CD4-positive, alpha-beta T cell treated with Interleukin-15 for 1 hour (primary cell): ENCODE results near the gene EEF2KMT.
A peak's percentile ranks its signal among the peaks of the same experiment; 100 is the strongest.
"Not testable (repeated sequence)": the region's sequence is repeated elsewhere in the genome, so short reads cannot be mapped to it uniquely, and the experiment has no call there.

ENCODE experiments used
- DNase-seq: peaks from one replicate; pipeline ENCODE4 v3.0.0-alpha.2; 2020

EEF2KMT gene

DNA sequence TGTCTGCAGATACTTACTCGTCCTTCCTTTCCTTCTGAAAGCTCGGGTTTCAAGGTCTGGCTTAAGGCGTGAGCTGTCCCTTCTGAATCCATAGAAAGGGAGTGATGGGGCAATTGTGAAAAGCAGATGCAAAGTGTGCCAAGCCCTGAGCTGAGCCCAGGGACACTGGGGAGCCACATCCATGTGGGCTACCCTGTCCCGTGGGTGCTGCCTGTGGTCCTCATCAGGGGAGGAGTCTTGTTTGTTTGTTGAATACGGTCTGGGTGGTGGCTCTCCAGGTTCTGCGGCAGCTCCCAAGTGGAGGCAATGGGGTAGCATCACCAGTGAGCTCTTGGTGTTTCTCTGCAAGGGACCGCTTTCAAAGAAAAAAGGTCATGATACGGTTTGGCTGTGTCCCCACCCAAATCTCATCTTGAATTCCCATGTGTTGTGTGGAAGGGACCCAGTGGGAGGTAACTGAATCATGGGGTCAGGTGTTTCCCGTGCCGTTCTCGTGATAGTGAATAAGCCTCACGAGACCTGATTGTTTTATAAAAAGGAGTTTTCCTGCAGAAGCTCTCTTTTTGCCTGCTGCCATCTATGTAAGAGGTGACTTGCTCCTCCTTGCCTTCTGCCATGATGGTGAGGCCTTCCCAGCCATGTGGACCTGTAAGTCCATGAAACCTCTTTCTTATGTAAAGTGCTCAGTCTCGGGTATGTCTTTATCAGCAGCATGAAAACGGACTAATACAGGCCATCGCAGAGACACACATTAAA, 27.0 kb downstream of the EEF2KMT start:
- no peak for DNase-seq

GRCh38 chr16:5069854-5070253, 27.7 kb downstream of the EEF2KMT start:
- no peak for DNase-seq

- no peak for DNase-seq
Measured at GRCh38 chr16:5069048-5069447, 28.5 kb downstream of the EEF2KMT start.

- no peak for DNase-seq
Measured at GRCh38 chr16:5066511-5066910, 31.1 kb downstream of the EEF2KMT start.

- no peak for DNase-seq
Measured at GRCh38 chr16:5065813-5066212, 31.8 kb downstream of the EEF2KMT start, which contains the start of gene C16orf89. C16orf89 (minus strand) TSS chr16:5065956; CDS start chr16:5065908, 48 bp downstream.

GRCh38 chr16:5065326-5065725, 32.3 kb downstream of the EEF2KMT start:
- no peak for DNase-seq

DNA sequence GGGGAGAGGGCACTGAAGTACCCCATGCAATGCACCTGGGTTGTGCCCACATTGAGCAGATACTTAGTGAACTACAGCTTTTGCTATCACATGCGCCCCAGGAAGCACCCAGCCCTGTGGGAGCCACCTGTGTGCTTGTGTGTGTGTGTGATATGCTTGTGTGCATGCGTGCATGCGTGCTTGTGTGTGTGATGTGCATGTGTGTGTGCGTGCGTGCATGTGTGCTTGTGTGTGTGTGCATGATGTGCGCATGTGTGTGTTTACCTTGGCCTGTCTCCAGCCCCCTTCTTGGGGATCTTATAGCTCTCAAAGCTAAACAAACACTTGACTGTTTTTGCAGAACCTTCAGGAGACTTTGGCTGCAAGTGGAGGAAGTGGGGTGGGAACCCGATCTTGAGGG, 32.7 kb downstream of the EEF2KMT start:
- no peak for DNase-seq

GRCh38 chr16:5062790-5063765, 34.5 kb downstream of the EEF2KMT start:
- DNase-seq = no peak

- no peak for DNase-seq
Measured at GRCh38 chr16:5062051-5062450, 35.5 kb downstream of the EEF2KMT start.

GRCh38 chr16:5060073-5060641, 37.4 kb downstream of the EEF2KMT start:
- DNase-seq = no peak

DNA sequence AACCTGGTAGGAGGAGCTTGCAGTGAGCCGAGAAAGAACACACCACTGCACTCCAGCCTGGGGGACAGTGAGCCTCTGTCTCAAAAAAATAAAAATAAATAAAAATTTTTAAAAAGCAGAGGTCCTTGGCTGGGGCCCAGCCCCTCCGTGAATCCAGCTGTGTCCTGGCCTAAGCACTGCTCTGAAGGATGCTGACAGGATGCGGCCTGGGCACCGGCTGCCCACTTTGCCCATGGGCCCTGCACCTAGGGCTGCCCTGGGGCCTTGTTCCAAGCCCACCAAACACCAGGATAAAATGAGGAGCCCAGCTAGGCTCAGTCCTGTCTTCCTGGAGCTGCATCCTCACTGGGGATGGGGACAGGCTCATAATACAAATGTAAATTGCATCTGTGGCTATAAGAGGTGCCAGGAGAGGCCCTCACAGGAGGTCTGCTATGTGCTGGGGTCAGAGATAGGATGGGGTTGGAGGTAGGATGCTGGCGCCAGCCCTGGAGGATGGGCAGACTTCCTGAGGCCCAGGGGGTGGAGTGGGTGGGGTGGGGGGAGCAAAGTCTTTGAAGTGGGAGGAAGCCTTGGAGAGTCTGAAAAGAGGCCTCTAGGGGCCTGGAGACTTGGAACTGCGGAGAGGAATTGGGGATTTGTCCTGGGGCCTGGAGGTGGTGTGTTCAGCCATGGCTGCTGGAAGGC, 38.1 kb downstream of the EEF2KMT start:
- no peak for DNase-seq

- no peak for DNase-seq
Measured at GRCh38 chr16:5058476-5058875, 39.1 kb downstream of the EEF2KMT start.

GRCh38 chr16:5056352-5056751, 41.2 kb downstream of the EEF2KMT start:
- peak; percentile 41 for DNase-seq

GRCh38 chr16:5054876-5055865, 42.4 kb downstream of the EEF2KMT start:
- DNase-seq = no peak

GRCh38 chr16:5046914-5047313, 50.7 kb downstream of the EEF2KMT start:
- no peak for DNase-seq

- no peak for DNase-seq
Measured at GRCh38 chr16:5045499-5046115, 52.0 kb downstream of the EEF2KMT start.

- DNase-seq = not testable (repeated sequence)
Measured at GRCh38 chr16:5044581-5044980, 53.0 kb downstream of the EEF2KMT start.

DNA sequence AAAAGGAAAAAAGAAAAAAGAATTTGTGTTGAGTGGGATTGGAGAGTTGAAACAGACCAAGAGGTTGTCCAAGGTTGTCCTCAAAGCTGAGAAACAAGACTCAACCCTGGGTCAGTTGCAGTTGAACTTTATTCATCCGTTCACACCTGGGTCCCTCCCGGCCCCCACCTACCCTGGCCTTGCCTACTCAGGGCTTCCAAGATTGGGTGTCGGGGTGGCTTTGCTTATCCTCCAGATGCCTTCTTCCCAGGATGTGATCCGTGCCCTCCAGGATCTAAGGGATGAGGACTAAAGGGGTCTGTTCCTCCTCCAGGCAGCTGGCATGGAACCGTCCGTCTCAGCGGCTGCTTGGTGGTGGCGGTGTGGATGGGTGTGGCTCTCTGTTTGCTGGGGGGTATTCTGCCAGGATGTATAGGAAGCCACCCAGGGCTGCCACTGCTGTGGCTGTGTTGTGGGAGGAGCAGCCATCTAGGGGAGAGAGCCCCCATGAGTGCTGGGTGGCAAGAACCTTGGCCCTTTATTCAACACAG, 53.5 kb downstream of the EEF2KMT start:
- DNase-seq = no peak

DNA sequence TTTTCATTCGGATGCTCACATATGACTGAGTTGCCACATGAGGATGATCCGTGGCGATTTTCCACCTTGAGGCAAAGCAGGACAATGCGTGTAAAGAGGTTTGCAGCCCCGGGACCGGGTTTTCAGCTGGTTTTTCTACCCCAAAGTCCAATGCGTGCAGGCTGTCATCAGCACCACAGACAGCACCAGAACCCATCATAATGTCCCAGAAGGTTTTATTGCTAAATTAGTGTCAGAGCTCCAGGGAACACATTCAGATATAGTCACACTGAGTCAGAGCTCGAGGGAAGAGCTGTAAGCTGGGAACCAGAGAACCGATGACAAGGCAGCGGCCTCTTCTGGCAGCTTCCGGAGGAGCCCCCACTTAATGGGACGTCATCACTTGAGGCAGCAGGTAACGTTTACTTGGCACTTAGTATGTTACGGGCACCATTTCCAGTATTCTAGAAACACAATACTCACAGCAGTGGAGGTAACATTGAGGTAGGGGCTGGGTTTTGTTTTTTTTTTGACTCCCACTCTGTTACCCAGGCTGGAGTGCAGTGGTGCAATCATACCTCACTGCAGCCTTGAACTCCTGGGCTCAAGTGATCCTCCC, 54.9 kb downstream of the EEF2KMT start:
- no peak for DNase-seq

DNA sequence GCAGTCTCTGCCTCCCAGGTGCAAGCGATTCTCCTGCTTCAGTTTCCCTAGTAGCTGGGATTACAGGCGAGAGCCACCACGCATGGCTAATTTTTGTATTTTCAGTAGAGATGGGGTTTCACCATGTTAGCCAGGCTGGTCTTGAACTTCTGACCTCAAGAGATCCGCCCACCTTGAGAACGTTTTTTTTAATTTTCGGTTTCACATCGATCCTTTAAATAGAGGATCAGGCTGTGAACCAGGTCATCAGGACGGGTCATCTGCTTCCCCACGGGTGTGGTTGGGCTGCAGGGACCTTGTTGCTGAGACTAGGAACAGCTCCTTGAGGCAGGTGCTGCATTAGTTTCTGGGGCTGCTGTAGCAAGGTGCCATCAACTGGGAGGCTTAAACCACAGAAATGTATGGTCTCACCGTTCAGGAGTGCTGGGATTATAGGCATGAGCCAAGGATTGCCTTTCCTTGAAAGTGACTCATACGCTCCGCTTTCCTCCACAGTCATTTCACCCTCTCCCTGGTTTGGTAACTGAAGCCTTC, 55.9 kb downstream of the EEF2KMT start:
- DNase-seq = no peak
